ENCODE results near the gene GRXCR2. TPM values are rescaled to one million over a fixed set of nuclear protein-coding genes. Genes with fewer than 3 reads are reported as not detected.
"Not testable (repeated sequence)": the region's sequence is repeated elsewhere in the genome, so short reads cannot be mapped to it uniquely, and the experiment has no call there.

GRXCR2 gene
- polyA plus RNA-seq, 4 donors = 0.08 TPM; not detected in 3

- peak in 2 of 4 donors; percentile 8 to 24 for DNase-seq (ENCODE audit: low read depth in 4 of 4, low spot score in 2 of 4)
These were observed 15.3 kb upstream of the GRXCR2 start for GRCh38 chr5:145887976-145888574.

DNA sequence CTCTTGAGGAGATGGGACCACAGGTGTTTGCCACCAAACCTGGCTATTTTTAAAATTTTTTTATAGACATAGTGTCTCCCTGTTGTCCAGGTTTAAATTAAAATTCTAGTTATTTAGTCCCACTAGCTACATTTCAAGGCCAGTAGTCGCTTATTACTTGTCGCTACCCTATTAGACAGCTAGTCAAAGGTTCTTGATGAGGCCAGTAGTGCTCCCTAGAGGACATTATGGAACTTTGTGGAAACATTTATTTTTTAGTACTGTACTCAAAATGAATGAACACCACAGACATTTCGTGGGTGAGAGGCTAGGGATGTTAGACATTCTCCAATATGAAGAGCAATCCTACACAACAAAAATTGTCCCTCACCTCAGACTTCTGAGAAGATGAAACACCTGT is 14.4 kb upstream of the GRXCR2 start:
- DNase-seq (ENCODE audit: low read depth in 4 of 4, low spot score in 2 of 4) = no peak

DNA sequence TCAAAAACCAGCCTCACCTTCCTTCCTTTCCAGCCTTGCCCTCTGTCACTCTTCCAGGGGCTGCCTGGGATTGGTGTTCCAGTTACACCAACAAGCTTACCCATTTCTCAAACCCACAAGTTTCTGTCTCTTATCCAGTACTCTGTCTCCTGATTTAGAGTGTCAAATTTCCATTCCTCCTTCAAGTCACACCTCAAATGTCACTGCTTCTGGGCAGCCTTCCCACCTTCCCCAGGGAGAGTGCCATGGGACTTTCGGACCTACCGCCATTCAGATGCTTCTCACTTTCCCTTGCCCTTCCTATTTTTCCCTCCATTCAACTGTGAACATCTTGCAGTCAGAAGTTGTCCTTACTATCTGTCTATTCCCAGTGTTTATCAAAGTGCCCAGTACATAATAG is 2.0 kb upstream of the GRXCR2 start:
- no peak for DNase-seq (ENCODE audit: low read depth in 4 of 4, low spot score in 2 of 4)

GRCh38 chr5:145872486-145872885 is 328 bp downstream of the GRXCR2 start:
- DNase-seq (ENCODE audit: low read depth in 4 of 4, low spot score in 2 of 4) = no peak

DNA sequence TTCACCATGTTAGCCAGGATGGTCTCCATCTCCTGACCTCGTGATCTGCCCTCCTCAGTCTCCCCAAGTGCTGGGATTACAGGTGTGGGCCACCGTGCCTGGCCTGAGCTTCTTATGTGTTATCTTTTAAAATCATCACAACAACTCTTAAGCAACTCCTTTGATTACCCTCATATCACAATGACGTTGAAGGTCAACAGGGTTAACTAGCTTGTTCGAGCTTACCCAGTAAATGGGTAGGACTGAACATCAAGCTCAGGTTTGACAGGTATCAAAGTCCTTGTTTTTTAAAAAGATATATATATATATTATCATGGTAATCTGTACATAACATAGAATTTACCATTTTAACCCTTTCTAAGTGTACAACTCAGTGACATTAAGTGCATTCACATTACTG is 3.1 kb downstream of the GRXCR2 start:
- no peak for DNase-seq (ENCODE audit: low read depth in 4 of 4, low spot score in 2 of 4)

GRCh38 chr5:145867806-145868205 is 5.0 kb downstream of the GRXCR2 start:
- DNase-seq (ENCODE audit: low read depth in 4 of 4, low spot score in 2 of 4) = no peak

DNA sequence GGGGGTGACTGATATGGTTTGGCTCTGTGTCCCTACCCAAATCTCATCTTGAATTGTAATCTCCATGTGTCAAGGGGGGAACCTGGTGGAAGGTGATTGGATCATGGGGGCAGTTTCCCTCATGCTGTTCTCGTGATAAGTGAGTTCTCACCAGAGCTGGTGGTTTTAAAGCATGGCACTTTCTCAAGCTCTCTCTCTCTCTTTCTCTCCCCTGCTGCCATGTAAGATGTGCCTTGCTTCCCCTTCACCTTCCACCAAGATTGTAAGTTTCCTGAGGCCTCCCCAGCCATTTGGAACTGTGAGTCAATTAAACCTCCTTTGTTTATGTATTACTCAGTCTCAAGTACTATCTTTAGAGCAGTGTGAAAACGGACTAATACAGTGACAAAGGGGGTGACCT is 8.4 kb downstream of the GRXCR2 start:
- DNase-seq (ENCODE audit: low read depth in 4 of 4, low spot score in 2 of 4) = not testable (repeated sequence)

DNA sequence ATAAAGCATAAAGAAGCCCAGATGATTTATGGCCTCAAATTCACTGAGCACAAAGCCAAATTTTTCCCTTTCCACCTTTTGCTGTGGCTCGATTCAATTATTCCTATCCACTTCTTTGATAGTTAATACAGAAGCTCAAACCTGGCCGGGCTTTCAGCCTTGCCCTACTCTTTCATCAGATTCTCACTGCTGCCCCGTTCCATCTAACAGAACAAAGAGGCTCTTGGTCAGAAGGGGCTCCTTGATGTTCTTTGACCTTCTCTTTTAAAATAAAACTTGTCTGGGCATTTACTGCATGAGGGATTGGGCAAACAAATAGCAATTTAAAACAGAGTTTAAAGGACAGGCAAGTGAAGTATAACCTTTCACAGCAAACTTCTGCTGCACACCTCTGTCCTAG is 9.8 kb downstream of the GRXCR2 start:
- DNase-seq (ENCODE audit: low read depth in 4 of 4, low spot score in 2 of 4) = no peak

DNA sequence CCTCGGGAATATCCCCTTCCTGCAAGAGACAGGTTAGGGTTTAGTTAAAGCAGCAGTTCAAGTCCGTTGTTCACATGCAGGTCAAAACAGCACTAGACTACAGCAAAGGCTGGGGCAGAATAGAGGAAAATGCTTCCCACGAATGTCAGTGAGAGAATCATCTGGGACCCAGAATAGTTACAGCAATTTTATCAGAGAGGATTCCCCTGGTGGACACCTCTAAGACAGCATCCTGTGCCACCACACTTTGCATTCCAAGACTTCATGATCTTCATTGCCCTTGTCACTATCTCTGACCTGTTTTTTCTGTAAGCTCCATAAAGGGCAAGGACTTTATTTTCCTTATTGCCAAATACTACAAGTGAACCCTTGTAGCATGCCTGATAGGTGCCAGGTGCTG is 12.9 kb downstream of the GRXCR2 start:
- DNase-seq (ENCODE audit: low read depth in 4 of 4, low spot score in 2 of 4) = no peak

- DNase-seq (ENCODE audit: low read depth in 4 of 4, low spot score in 2 of 4) = no peak
These were observed 13.4 kb downstream of the GRXCR2 start for GRCh38 chr5:145859453-145859852.

DNA sequence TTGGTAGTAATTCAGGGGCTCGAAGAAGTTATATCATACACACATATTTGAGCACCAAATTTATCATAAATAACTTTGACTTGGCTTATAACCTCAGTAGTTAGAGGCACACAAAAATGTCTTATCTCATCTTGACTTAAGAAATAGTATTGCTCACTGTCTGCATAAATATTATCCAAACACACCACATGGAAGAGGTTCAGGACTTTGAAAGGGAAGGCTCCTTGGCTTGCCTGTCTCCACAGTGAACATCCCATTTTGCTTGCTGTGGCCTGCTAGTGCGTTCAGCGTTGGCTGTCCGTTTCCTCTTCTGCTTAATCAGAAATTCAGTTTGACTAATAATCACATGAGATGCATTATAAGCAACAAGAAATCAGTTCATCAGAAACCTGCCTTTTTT is 13.9 kb downstream of the GRXCR2 start:
- no peak for DNase-seq (ENCODE audit: low read depth in 4 of 4, low spot score in 2 of 4)

DNA sequence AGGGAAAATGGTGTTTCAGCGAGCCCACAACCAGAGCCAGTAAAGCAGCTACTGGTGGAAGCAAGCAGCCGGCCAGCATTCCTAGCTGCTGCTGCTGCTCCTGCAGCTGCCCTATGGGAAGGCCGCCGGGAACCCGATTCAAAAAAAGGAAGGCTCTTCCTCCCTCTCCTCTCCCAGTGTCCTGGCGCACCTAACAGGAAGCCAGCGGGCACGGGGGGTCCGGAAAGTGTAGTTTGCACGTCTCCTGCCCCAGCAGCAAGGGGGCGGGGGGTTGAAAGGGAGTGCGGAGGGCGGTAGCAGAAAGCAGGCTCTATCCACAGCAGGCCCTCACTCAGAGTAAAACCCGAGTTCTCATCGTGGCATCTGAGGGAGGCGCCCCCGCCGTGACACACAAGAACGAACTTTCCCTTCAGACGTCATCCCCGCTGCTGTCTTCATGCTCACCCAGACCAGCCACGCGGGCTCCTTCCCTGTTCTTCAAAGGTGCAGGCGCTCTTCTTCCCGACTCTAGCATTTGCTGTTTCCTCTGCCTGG is 16.5 kb downstream of the GRXCR2 start:
- peak in 3 of 4 donors; percentile 41 to 48 (median 47) for DNase-seq (ENCODE audit: low read depth in 4 of 4, low spot score in 2 of 4)

- peak in 1 of 4 donors; percentile 45 for DNase-seq (ENCODE audit: low read depth in 4 of 4, low spot score in 2 of 4)
These were observed 17.0 kb downstream of the GRXCR2 start for GRCh38 chr5:145855763-145856267.

- no peak for DNase-seq (ENCODE audit: low read depth in 4 of 4, low spot score in 2 of 4)
These were observed 18.1 kb downstream of the GRXCR2 start for GRCh38 chr5:145854651-145855258.

- DNase-seq (ENCODE audit: low read depth in 4 of 4, low spot score in 2 of 4) = no peak
These were observed 18.9 kb downstream of the GRXCR2 start for GRCh38 chr5:145853781-145854376.

DNA sequence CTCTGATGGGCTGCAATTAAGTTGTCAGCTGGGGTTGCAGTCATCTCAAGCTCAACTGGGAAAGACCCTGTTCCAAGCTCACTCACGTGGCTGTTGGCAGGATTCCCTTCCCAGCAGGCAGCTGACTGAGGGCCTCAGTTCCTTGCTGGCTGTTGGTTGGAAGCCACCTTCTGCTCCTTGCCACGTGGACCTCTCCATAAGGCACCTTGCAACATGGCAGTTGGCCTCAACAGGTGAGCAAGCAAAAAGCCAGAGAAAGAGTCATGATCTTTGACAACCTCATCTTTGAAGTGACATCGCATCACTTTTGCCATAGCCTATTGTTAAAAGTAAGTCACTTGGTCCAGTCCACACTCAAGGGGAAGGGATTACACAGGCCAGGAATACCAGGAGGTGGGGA is 19.8 kb downstream of the GRXCR2 start:
- DNase-seq (ENCODE audit: low read depth in 4 of 4, low spot score in 2 of 4) = no peak

DNA sequence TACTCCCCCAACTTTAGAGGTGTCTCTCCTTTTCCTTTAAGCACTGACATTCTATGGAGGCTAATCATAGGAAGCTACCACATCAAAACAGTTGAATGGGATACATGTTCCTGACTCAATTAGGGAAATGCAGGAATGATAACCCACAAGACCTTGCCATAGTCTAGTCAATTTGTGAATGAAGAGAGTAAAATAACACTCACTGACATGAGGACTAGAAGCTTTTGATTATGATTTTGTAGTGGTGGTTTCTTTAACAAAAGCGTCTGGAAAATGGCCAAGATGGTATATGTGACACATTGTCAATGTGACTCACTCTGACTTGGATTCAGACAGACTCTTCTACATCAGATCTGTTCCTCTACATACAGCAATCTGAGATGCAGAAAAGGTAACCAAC is 24.0 kb downstream of the GRXCR2 start:
- no peak for DNase-seq (ENCODE audit: low read depth in 4 of 4, low spot score in 2 of 4)

GRCh38 chr5:145847499-145848497 is 25.0 kb downstream of the GRXCR2 start:
- DNase-seq (ENCODE audit: low read depth in 4 of 4, low spot score in 2 of 4) = no peak

DNA sequence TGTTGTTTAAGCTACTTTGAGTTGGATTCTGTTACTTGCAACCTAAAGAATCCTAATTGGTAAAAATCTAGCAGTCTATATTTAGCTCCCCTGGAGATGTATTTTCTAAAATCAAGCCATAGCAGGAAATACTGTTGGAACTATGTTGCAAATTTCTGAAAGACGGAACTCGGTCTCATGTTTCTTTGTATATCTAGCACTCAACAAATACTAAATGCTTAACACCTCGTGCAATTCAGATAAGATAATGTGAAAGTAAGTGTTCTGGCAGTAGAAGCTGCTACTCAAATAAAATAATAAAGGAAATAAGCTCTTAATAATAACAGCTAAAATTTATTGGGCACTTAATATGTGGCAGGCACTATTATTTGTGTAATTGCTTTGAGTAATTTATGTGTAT is 26.7 kb downstream of the GRXCR2 start:
- no peak for DNase-seq (ENCODE audit: low read depth in 4 of 4, low spot score in 2 of 4)

DNA sequence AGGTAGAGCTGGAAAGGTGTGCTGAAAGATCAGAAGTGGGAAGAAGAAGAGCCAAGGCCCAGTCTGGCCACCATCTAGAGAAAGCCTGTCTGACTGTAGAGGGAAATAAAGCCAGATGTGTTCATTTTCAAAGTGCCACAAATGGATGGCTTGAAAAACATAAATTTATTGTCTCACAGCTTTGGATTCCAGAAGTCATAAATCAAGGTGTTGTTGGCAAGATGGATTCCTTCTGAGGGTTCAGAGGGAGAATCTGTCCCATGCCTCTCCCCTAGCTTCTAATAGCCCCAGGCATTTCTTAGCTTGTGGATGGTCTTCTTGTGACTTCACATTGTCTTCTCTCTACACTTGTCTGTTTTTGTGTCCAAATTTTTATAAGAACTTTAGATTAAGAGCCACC is 31.5 kb downstream of the GRXCR2 start:
- no peak for DNase-seq (ENCODE audit: low read depth in 4 of 4, low spot score in 2 of 4)

Measured in left renal cortex interstitium (tissue), 4 donors.